NCI-H345 (cell line): ENCODE data around the gene COL25A1.
"Not testable (repeated sequence)": the region's sequence is repeated elsewhere in the genome, so short reads cannot be mapped to it uniquely, and the experiment has no call there.

Experiments used
- DNase-seq: peaks from one replicate; lab custom pipeline; 2025; lab: John Stamatoyannopoulos, UW

COL25A1 gene

GRCh38 chr4:109123951-109124350 lies 178.5 kb downstream of the COL25A1 start:
- DNase-seq, result no peak

- no peak for DNase-seq
Observed at GRCh38 chr4:109121561-109121960, 180.9 kb downstream of the COL25A1 start.

- DNase-seq, result no peak
Observed at GRCh38 chr4:109119852-109120251, 182.6 kb downstream of the COL25A1 start.

- no peak for DNase-seq
Observed at GRCh38 chr4:109118635-109119034, 183.8 kb downstream of the COL25A1 start.

- no peak for DNase-seq
Observed at GRCh38 chr4:109114501-109114900, 188.0 kb downstream of the COL25A1 start.

GRCh38 chr4:109113521-109113920 lies 188.9 kb downstream of the COL25A1 start:
- DNase-seq, result no peak

- no peak for DNase-seq
Observed at GRCh38 chr4:109111031-109111430, 191.4 kb downstream of the COL25A1 start.

- DNase-seq, result not testable (repeated sequence)
Observed at GRCh38 chr4:109108215-109108614, 194.2 kb downstream of the COL25A1 start.

- DNase-seq, result no peak
Observed at GRCh38 chr4:109094056-109094455, 208.4 kb downstream of the COL25A1 start.

GRCh38 chr4:109091727-109092409 lies 210.6 kb downstream of the COL25A1 start:
- no peak for DNase-seq

GRCh38 chr4:109083911-109084310 lies 218.5 kb downstream of the COL25A1 start:
- DNase-seq, result no peak

- no peak for DNase-seq
Observed at GRCh38 chr4:109079731-109080130, 222.7 kb downstream of the COL25A1 start.

GRCh38 chr4:109079201-109079600 lies 223.3 kb downstream of the COL25A1 start:
- no peak for DNase-seq

- no peak for DNase-seq
Observed at GRCh38 chr4:109078724-109079123, 223.7 kb downstream of the COL25A1 start.

GRCh38 chr4:109077505-109077904 lies 225.0 kb downstream of the COL25A1 start:
- no peak for DNase-seq

GRCh38 chr4:109076709-109077108 lies 225.7 kb downstream of the COL25A1 start:
- not testable (repeated sequence) for DNase-seq

GRCh38 chr4:109075621-109076020 lies 226.8 kb downstream of the COL25A1 start:
- no peak for DNase-seq

- DNase-seq, result no peak
Observed at GRCh38 chr4:109072595-109072994, 229.9 kb downstream of the COL25A1 start.

- DNase-seq, result not testable (repeated sequence)
Observed at GRCh38 chr4:109070677-109071076, 231.8 kb downstream of the COL25A1 start.

GRCh38 chr4:109067508-109068235 lies 234.8 kb downstream of the COL25A1 start:
- no peak for DNase-seq

GRCh38 chr4:109065006-109065405 lies 237.5 kb downstream of the COL25A1 start:
- no peak for DNase-seq

GRCh38 chr4:109053257-109053656 lies 249.2 kb downstream of the COL25A1 start:
- no peak for DNase-seq

GRCh38 chr4:109052821-109053220 lies 249.6 kb downstream of the COL25A1 start:
- DNase-seq, result no peak

GRCh38 chr4:109051054-109051453 lies 251.4 kb downstream of the COL25A1 start:
- DNase-seq, result no peak
